ENCODE results near the gene KRTAP10-4.
"Not testable (repeated sequence)": the region's sequence is repeated elsewhere in the genome, so short reads cannot be mapped to it uniquely, and the experiment has no call there.

The KRTAP10-4 gene

DNA sequence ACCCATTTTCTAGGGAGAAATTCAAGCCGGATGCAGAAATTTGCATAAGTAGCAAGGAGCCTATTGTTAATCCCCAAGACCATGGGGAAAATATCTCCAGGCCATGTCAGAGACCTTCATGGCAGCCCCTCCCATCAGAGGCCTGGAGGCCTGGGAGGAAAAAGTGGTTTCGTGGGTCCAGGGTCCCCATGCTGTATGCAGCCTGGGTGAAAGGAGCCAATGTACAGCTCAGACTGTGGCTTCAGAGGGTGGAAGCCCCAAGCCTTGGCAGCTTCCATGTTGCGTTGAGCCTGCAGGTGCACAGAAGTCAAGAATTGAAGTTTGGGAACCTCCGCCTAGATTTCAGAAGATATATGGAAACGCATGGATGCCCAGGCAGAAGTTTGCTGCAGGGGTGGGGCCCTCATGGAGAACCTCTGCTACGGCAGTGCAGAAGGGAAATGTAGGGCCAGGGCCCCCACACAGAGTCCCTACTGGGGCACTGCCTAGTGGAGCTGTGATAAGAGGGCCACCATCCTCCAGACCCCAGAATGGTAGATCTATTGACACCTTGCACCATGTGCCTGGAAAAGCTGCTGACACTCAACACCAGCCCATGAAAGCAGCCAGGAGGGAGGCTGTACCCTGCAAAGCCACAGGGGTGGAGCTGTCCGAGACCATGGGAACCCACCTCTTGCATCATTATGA, 36.8 kb downstream of the KRTAP10-4 start:
- H3K4me1 Mint-ChIP-seq (ENCODE audit: low read depth in 2 of 2); H3K27ac Mint-ChIP-seq; H3K4me3 Mint-ChIP-seq; DNase-seq; ATAC-seq (replicated peaks); H3K36me3 Mint-ChIP-seq (ENCODE audit: insufficient read depth): not testable (repeated sequence)
- Mint-ChIP-seq H3K27me3 (peaks cover 0 to 15% of the 10 kb centered on the region in 2 donors), H3K9me3 (peaks cover 9 to 16% of the 10 kb centered on the region in 2 donors)

DNA sequence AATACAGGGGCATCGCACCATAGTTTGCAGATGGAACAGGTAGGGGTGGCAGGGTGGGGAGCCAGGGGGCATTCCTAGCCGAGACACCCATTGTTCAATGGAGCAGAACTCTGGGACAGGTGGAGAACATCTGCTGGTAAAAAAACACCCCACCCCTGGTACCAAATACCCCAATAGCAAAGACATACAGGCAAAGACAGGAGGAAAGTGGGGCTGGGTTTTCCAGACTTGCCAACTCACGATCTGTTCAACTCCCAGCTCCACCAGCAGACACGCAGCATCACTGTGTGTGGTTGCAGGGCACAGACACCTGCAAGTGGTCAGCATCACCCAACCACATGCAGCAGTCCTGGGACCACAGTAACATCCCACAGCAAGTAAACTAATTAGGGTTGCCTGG, 38.0 kb downstream of the KRTAP10-4 start:
- no peak overlapping the region for H3K4me3 Mint-ChIP-seq
- H3K27me3 Mint-ChIP-seq: peaks cover 0 to 3% of the 10 kb centered on the region in 2 donors
- peaks cover 9 to 16% of the 10 kb centered on the region in 2 donors for H3K9me3 Mint-ChIP-seq
- DNase-seq: no peak
- peaks cover 6 to 8% of the 10 kb centered on the region in 2 donors for H3K4me1 Mint-ChIP-seq (ENCODE audit: low read depth in 2 of 2)
- H3K27ac Mint-ChIP-seq: no peak overlapping the region
- ATAC-seq (replicated peaks): no peak
- peaks cover 10% of the 10 kb centered on the region for H3K36me3 Mint-ChIP-seq (ENCODE audit: insufficient read depth)

- H3K27ac Mint-ChIP-seq: peak within 1 kb of the TSS; percentile 73 to 76
- peaks cover 10% of the 10 kb centered on the region for H3K36me3 Mint-ChIP-seq (ENCODE audit: insufficient read depth)
- ATAC-seq (replicated peaks) (no peak), DNase-seq (no peak)
- peaks cover 8 to 11% of the 10 kb centered on the region in 2 donors for H3K4me1 Mint-ChIP-seq (ENCODE audit: low read depth in 2 of 2)
- H3K27me3 Mint-ChIP-seq: no peaks in the 10 kb centered on the region
- H3K4me3 Mint-ChIP-seq: no peak within 1 kb of the TSS
- peaks cover 9 to 16% of the 10 kb centered on the region in 2 donors for H3K9me3 Mint-ChIP-seq
These were observed 38.5 kb downstream of the KRTAP10-4 start, which contains the start of gene KRTAP10-8 for GRCh38 chr21:44612029-44612486. Gene KRTAP10-8, plus strand, starts transcription at chr21:44612079. Its CDS starts 22 bp downstream, at chr21:44612101.

- Mint-ChIP-seq H3K27me3 (no peaks in the 10 kb centered on the region), H3K4me1 (ENCODE audit: low read depth in 2 of 2) (peaks cover 8 to 15% of the 10 kb centered on the region in 2 donors), H3K9me3 (peaks cover 9 to 16% of the 10 kb centered on the region in 2 donors), H3K36me3 (ENCODE audit: insufficient read depth) (peaks cover 10% of the 10 kb centered on the region), H3K27ac (peak overlapping the region; percentile 73 to 76), H3K4me3 (no peak overlapping the region)
- DNase-seq: no peak
- ATAC-seq (replicated peaks): no peak
These were observed 39.2 kb downstream of the KRTAP10-4 start for GRCh38 chr21:44612669-44613229.

GRCh38 chr21:44613386-44614155, 40.0 kb downstream of the KRTAP10-4 start:
- H3K27me3 Mint-ChIP-seq: no peaks in the 10 kb centered on the region
- DNase-seq (no peak), ATAC-seq (replicated peaks) (no peak)
- H3K4me3 Mint-ChIP-seq: no peak overlapping the region
- peak overlapping the region in 1 of 2 donors; percentile 73 for H3K27ac Mint-ChIP-seq
- peaks cover 14 to 23% of the 10 kb centered on the region in 2 donors for H3K4me1 Mint-ChIP-seq (ENCODE audit: low read depth in 2 of 2)
- H3K36me3 Mint-ChIP-seq (ENCODE audit: insufficient read depth): peaks cover 10% of the 10 kb centered on the region
- H3K9me3 Mint-ChIP-seq: peaks cover 9 to 16% of the 10 kb centered on the region in 2 donors

GRCh38 chr21:44614161-44614631, 40.7 kb downstream of the KRTAP10-4 start:
- no peak for DNase-seq
- Mint-ChIP-seq H3K36me3 (ENCODE audit: insufficient read depth) (peaks cover 10% of the 10 kb centered on the region), H3K9me3 (peaks cover 9 to 14% of the 10 kb centered on the region in 2 donors), H3K4me3 (no peak overlapping the region), H3K27me3 (no peaks in the 10 kb centered on the region), H3K4me1 (ENCODE audit: low read depth in 2 of 2) (peaks cover 20 to 29% of the 10 kb centered on the region in 2 donors), H3K27ac (no peak overlapping the region)
- ATAC-seq (replicated peaks): no peak

DNA sequence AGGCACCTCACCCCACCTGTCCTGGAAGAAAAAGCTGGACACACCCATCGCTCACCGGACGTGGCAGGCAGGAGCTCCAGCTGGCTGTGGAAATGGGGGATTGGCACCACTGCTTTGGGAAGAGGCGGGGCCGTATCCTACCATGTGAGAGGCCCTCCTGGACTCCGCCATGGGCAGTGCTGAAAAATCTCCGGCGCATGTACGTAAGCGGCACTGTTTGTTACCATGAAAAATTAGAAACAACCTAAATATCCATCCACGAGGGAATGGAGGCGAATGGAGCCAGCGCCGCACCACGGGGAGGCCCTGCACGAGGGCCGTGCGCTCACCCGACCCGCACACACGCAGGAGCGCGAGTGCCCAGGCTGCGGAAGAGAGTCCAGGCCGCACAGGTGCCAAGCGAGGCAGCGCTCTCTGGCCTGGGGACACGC, 41.4 kb downstream of the KRTAP10-4 start:
- ATAC-seq (replicated peaks): no peak
- Mint-ChIP-seq H3K36me3 (ENCODE audit: insufficient read depth) (peaks cover 10% of the 10 kb centered on the region), H3K27me3 (no peaks in the 10 kb centered on the region), H3K9me3 (peaks cover 7 to 14% of the 10 kb centered on the region in 2 donors), H3K4me3 (no peak overlapping the region), H3K4me1 (ENCODE audit: low read depth in 2 of 2) (peaks cover 27 to 37% of the 10 kb centered on the region in 2 donors), H3K27ac (no peak overlapping the region)
- DNase-seq: no peak

DNA sequence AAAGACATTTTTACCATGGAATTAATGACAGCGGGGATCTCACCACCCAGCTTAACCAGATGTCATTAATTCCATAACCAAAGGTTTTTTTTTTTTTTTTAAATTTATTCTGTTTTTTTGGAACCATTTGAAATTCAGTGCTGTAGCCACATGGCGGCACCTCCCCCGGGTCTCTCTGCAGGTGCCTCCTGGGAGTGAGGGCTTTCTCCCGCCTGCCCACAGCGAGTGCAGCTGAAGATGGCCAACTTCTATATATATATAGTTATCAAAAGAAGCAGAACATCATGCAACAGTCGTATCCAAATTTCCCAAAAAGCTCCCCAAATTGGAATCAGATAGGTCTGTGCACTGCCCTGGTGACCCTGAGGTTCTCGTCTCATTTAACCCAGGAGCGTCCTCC, 41.9 kb downstream of the KRTAP10-4 start:
- Mint-ChIP-seq H3K36me3 (ENCODE audit: insufficient read depth) (peaks cover 10% of the 10 kb centered on the region), H3K4me1 (ENCODE audit: low read depth in 2 of 2) (peaks cover 27 to 40% of the 10 kb centered on the region in 2 donors)
- no peak for ATAC-seq (replicated peaks)

GRCh38 chr21:44615911-44616590, 42.5 kb downstream of the KRTAP10-4 start:
- H3K27ac Mint-ChIP-seq: peak overlapping the region; percentile 85 to 91
- H3K4me1 Mint-ChIP-seq (ENCODE audit: low read depth in 2 of 2): peaks cover 31 to 40% of the 10 kb centered on the region in 2 donors
- peak overlapping the region; percentile 16 to 27 for H3K4me3 Mint-ChIP-seq
- H3K9me3 Mint-ChIP-seq: peaks cover 11 to 20% of the 10 kb centered on the region in 2 donors
- ATAC-seq (replicated peaks) (no peak), DNase-seq (no peak)
- H3K36me3 Mint-ChIP-seq (ENCODE audit: insufficient read depth): peaks cover 10% of the 10 kb centered on the region
- H3K27me3 Mint-ChIP-seq: no peaks in the 10 kb centered on the region

More for the DNA sequence above, 41.9 kb downstream of the KRTAP10-4 start:
- H3K9me3 Mint-ChIP-seq: peaks cover 7 to 15% of the 10 kb centered on the region in 2 donors
- H3K27ac Mint-ChIP-seq: peak overlapping the region in 1 of 2 donors; percentile 85
- H3K4me3 Mint-ChIP-seq: no peak overlapping the region
- DNase-seq: no peak
- no peaks in the 10 kb centered on the region for H3K27me3 Mint-ChIP-seq

DNA sequence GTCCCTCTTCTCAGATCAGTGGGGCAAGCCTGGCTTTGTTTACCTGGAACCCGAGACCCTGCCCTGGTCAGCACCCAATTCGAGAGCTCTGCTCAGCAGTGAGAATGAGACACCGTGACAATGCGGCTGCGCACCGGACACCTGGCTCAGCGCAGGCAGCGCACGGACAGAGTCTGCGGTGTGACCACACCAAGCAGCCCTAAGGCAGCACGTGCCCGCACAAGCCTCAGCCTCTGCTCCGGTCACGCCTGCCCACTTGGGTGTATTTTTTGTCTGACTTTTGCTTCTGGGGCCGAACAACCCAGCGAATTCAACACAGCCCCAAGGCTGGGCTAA, 43.0 kb downstream of the KRTAP10-4 start:
- Mint-ChIP-seq H3K4me1 (ENCODE audit: low read depth in 2 of 2) (peaks cover 31 to 40% of the 10 kb centered on the region in 2 donors), H3K27ac (peak overlapping the region; percentile 85 to 91), H3K36me3 (ENCODE audit: insufficient read depth) (peaks cover 10% of the 10 kb centered on the region), H3K9me3 (peaks cover 8 to 20% of the 10 kb centered on the region in 2 donors), H3K27me3 (no peaks in the 10 kb centered on the region), H3K4me3 (no peak overlapping the region)
- no peak for ATAC-seq (replicated peaks)
- DNase-seq: no peak

GRCh38 chr21:44617071-44617501, 43.6 kb downstream of the KRTAP10-4 start:
- H3K9me3 Mint-ChIP-seq: peaks cover 8 to 22% of the 10 kb centered on the region in 2 donors
- no peak for ATAC-seq (replicated peaks)
- H3K4me1 Mint-ChIP-seq (ENCODE audit: low read depth in 2 of 2): peaks cover 31 to 40% of the 10 kb centered on the region in 2 donors
- peak overlapping the region in 1 of 2 donors; percentile 91 for H3K27ac Mint-ChIP-seq
- no peak for DNase-seq
- peak overlapping the region in 1 of 2 donors; percentile 41 for H3K4me3 Mint-ChIP-seq
- no peaks in the 10 kb centered on the region for H3K27me3 Mint-ChIP-seq
- peaks cover 10% of the 10 kb centered on the region for H3K36me3 Mint-ChIP-seq (ENCODE audit: insufficient read depth)

GRCh38 chr21:44618504-44618903, 45.0 kb downstream of the KRTAP10-4 start:
- Mint-ChIP-seq H3K36me3 (ENCODE audit: insufficient read depth) (peaks cover 10% of the 10 kb centered on the region), H3K9me3 (peaks cover 10 to 37% of the 10 kb centered on the region in 2 donors), H3K27ac (peak overlapping the region; percentile 91 to 94), H3K27me3 (no peaks in the 10 kb centered on the region), H3K4me1 (ENCODE audit: low read depth in 2 of 2) (peaks cover 33 to 50% of the 10 kb centered on the region in 2 donors), H3K4me3 (peak overlapping the region; percentile 76 to 81)
- ATAC-seq (replicated peaks): peak; percentile 46
- DNase-seq: peak in 1 of 3 experiments; percentile 8

Data from effector memory CD8-positive, alpha-beta T cell (primary cell).